SJCRH30 (cell line): ENCODE results near the gene BEST2. TPM values are rescaled to one million over a fixed set of nuclear protein-coding genes. Genes with fewer than 3 reads are reported as not detected.

Experiments
- DNase-seq, 2 experiments: peaks; one replicate each; pipeline ENCODE4 v3.0.0-alpha.2; 2015 to 2020
- H3K27ac ChIP-seq: fragments of 250-450 bp; sonication (Bioruptor Pico); 2 replicates; pipeline ENCODE4 v1.5.1; 2020; ENCODE audit warnings: mild to moderate bottlenecking, moderate library complexity
- H3K27me3 ChIP-seq: fragments of 250-450 bp; sonication (Bioruptor Pico); 2 replicates; pipeline ENCODE4 v1.5.1; 2020; ENCODE audit warnings: mild to moderate bottlenecking, moderate library complexity
- H3K36me3 ChIP-seq: fragments of 250-450 bp; sonication (Bioruptor Pico); 2 replicates; pipeline ENCODE4 v1.5.1; 2020; ENCODE audit warnings: mild to moderate bottlenecking, moderate library complexity
- H3K4me1 ChIP-seq: fragments of 250-450 bp; sonication (Bioruptor Pico); 2 replicates; pipeline ENCODE4 v1.5.1; 2020; ENCODE audit warnings: mild to moderate bottlenecking, moderate library complexity
- H3K4me3 ChIP-seq: fragments of 250-450 bp; sonication (Bioruptor Pico); 2 replicates; pipeline ENCODE4 v1.5.1; 2020; ENCODE audit warnings: mild to moderate bottlenecking, moderate library complexity
- H3K9me3 ChIP-seq: fragments of 250-450 bp; sonication (Bioruptor Pico); replicated peaks from 2 replicates; pipeline ENCODE4 v1.5.1; 2020; ENCODE audit warnings: mild to moderate bottlenecking, moderate library complexity
- total RNA-seq: library from RNA; depleted of rRNA; stranded (reverse); fragments of >200 nt; shearing (Covaris generic); gene quantifications from 2 replicates; pipeline ENCODE4 v1.2.3, GENCODE V29; 2014; rRNA removed

Gene BEST2
- total RNA-seq, 1 experiment from 2014 or later, result 0.04 TPM

DNA sequence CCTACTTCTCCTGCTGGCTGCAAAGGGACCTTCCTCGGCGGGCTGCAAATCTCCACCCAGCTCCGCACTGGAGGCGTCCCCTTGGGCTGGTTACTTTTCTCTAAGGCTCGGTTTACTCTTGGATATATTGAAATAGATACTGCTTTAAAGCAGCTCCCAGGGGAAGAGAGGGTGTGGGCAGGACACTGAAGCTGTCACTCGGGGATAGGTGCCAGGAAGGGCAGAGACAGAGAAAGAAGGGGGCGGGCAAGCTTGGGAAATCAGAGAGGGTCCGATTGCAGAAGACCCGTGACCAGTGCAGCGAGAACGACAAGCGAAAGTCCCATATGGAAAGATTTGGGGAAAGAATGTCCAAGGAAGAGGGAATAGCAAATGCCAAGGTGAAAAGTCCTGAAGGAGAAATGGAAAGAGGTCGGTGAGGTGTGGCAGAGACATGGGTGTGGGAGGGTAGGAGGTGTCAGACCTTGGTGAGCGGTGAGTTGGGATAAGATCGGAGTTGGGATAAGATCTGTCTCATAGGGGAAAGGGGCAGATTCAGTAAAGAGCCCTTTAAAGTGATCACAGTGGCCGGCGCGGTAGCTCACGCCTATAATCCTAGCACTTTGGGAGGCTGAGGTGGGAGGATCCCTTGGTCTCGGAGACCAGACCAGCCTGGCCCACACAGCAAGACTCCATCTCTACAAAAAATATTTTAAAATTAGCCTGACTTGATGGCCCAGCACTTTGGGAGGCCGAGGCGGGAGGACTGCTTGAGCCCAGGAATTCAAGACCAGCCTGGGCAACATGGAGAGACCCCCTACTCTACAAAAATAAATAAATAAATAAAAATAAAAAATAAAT lies 50.9 kb downstream of the BEST2 start:
- no peaks in the 10 kb centered on the region for H3K9me3 ChIP-seq
- no peak for DNase-seq
- H3K36me3 ChIP-seq, result no peaks in the 10 kb centered on the region
- H3K4me1 ChIP-seq, result peaks cover 5% of the 10 kb centered on the region; the same call in 1 of the 2 replicates
- peaks cover 18% of the 10 kb centered on the region for H3K27me3 ChIP-seq
- H3K27ac ChIP-seq, result no peak overlapping the region
- H3K4me3 ChIP-seq, result peak overlapping the region; percentile 51

DNA sequence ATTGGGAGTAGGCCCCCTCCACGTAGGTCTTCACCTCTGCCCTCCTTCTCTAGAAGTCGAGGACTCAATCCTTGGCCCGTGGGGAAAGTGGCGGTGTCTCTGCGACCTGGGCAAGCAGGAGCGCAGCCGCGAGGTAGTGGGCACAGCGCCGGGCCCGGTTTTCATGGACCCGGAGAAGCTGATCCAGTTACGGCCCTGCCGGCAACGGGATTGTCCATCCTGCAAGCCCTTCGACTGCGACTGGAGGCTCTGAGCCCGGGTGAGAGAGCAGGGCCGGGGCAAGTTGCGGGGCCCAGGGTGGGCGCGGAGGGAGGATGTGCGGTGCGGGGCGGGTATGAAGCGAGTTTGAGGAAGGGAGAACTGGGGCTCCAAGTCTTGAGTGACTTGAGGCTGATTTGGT lies 52.5 kb downstream of the BEST2 start:
- H3K27me3 ChIP-seq, result peaks cover 18% of the 10 kb centered on the region
- no peak overlapping the region for H3K27ac ChIP-seq
- no peak for DNase-seq
- no peaks in the 10 kb centered on the region for H3K9me3 ChIP-seq
- H3K36me3 ChIP-seq, result peaks cover 5% of the 10 kb centered on the region; the same call in 1 of the 2 replicates
- no peak overlapping the region for H3K4me3 ChIP-seq
- H3K4me1 ChIP-seq, result peaks cover 5% of the 10 kb centered on the region; the same call in 1 of the 2 replicates

DNA sequence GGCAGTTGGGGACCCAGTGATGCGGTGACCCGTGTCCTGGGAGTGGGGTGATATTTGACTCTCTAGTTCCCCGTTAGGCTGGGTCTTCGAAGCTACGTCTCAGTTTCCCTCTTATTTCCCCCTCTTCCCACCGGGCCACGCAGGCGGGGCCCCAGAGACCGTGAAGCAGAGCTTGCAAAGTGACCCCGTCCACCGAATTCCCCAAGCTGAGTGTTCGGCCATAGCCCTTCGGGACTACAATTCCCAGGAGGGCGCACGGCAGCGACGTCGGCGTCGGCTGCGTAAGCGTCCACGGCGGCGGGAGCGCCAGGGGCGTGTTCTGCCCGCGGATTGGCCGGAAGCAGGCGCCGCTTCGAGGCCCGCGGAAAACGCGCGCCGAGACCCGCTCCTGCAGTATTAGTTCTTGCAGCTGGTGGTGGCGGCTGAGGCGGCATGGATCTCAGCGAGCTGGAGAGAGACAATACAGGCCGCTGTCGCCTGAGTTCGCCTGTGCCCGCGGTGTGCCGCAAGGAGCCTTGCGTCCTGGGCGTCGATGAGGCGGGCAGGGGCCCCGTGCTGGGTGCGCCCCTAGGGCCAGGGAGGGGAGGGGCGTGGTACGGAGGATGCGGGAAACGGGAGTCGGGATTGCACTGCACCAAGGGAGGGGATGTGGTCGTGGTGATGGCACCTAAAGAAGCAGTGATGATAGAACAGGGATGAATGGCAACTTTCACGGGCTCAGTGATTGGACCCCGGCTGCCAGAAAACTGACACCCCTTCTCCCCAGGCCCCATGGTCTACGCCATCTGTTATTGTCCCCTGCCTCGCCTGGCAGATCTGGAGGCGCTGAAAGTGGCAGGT lies 54.9 kb downstream of the BEST2 start, which contains the start of gene RNASEH2A:
Gene RNASEH2A, plus strand, starts transcription at position 343 of the 840 bp plus-strand sequence. Its CDS starts 90 bp downstream, at position 433.
- H3K36me3 ChIP-seq, result peaks cover 16% of the 10 kb centered on the region
- DNase-seq, result peak; percentile 97
- peaks cover 15% of the 10 kb centered on the region for H3K27me3 ChIP-seq
- H3K4me1 ChIP-seq, result peaks cover 5% of the 10 kb centered on the region; the same call in 1 of the 2 replicates
- H3K27ac ChIP-seq, result peak within 1 kb of the TSS; percentile 64
- H3K4me3 ChIP-seq, result peak within 1 kb of the TSS; percentile 77
- H3K9me3 ChIP-seq, result no peaks in the 10 kb centered on the region

Other genes with a start within 250 kb of the BEST2 start
- 9.3 and 10.8 TPM in 2 replicates for gene ZNF564, start 200.3 kb upstream of the BEST2 start, total RNA-seq
- 8.0 and 9.3 TPM in 2 replicates for gene ZNF490, start 141.0 kb upstream of the BEST2 start, total RNA-seq
- gene ZNF791, start 140.9 kb upstream of the BEST2 start, total RNA-seq, result 25.0 and 25.7 TPM in 2 replicates
- 31.4 and 34.6 TPM in 2 replicates for gene MAN2B1, start 85.0 kb upstream of the BEST2 start, total RNA-seq
- 11.4 and 11.9 TPM in 2 replicates for gene WDR83, start 85.0 kb upstream of the BEST2 start, total RNA-seq
- gene DHPS, start 69.9 kb upstream of the BEST2 start, total RNA-seq, result 116 and 128 TPM in 2 replicates
- gene GNG14, start 63.8 kb upstream of the BEST2 start, total RNA-seq, result 1.8 TPM in 1 of 2 replicates, not detected in the other
- gene FBXW9, start 55.2 kb upstream of the BEST2 start, total RNA-seq, result 7.8 and 8.3 TPM in 2 replicates
- gene TNPO2, start 27.9 kb upstream of the BEST2 start, total RNA-seq, result 72.4 and 80.9 TPM in 2 replicates
- gene TRIR, start 17.1 kb upstream of the BEST2 start, total RNA-seq, result 431 and 462 TPM in 2 replicates
- 79.5 and 87.1 TPM in 2 replicates for gene GET3, start 14.3 kb upstream of the BEST2 start, total RNA-seq
- 14.1 and 19.0 TPM in 2 replicates for gene HOOK2, start 23.8 kb downstream of the BEST2 start, total RNA-seq
- 34.8 and 39.7 TPM in 2 replicates for gene JUNB, start 39.7 kb downstream of the BEST2 start, total RNA-seq
- 55.9 and 64.6 TPM in 2 replicates for gene PRDX2, start 50.0 kb downstream of the BEST2 start, total RNA-seq
- gene THSD8, start 50.3 kb downstream of the BEST2 start, total RNA-seq, result not detected in 2 replicates
- gene RNASEH2A, start 54.8 kb downstream of the BEST2 start, total RNA-seq, result 92.4 and 99.0 TPM in 2 replicates
- 0.45 TPM in 1 of 2 replicates, not detected in the other for gene RTBDN, start 82.8 kb downstream of the BEST2 start, total RNA-seq
- 4.3 and 5.6 TPM in 2 replicates for gene MAST1, start 86.7 kb downstream of the BEST2 start, total RNA-seq
- gene DNASE2, start 129.7 kb downstream of the BEST2 start, total RNA-seq, result 16.4 and 16.8 TPM in 2 replicates
- gene KLF1, start 135.4 kb downstream of the BEST2 start, total RNA-seq, result 0.06 TPM in 1 of 2 replicates, not detected in the other
- 29.7 and 33.6 TPM in 2 replicates for gene GCDH, start 139.4 kb downstream of the BEST2 start, total RNA-seq
- 0.24 TPM in 1 of 2 replicates, not detected in the other for gene SYCE2, start 167.5 kb downstream of the BEST2 start, total RNA-seq
- 65.8 and 77.3 TPM in 2 replicates for gene FARSA, start 181.9 kb downstream of the BEST2 start, total RNA-seq
- 940 and 960 TPM in 2 replicates for gene CALR, start 186.8 kb downstream of the BEST2 start, total RNA-seq
- 129 and 131 TPM in 2 replicates for gene RAD23A, start 194.1 kb downstream of the BEST2 start, total RNA-seq
- 59.9 and 71.5 TPM in 2 replicates for gene GADD45GIP1, start 205.4 kb downstream of the BEST2 start, total RNA-seq
- not detected in 2 replicates for gene DAND5, start 217.8 kb downstream of the BEST2 start, total RNA-seq
- 20.2 and 22.4 TPM in 2 replicates for gene NFIX, start 243.7 kb downstream of the BEST2 start, total RNA-seq